CD4-positive, alpha-beta T cell treated with Interleukin-12 subunit alpha and Interleukin-12 subunit beta, for 1 hour (primary cell): Measurements from ENCODE around the gene GLI1.
A peak's percentile ranks its signal among the peaks of the same experiment; 100 is the strongest.

Source experiments
- DNase-seq: peaks from one replicate; pipeline ENCODE4 v3.0.0-alpha.2; 2020

Gene GLI1

GRCh38 chr12:57461917-57462250 lies 2.3 kb downstream of the GLI1 start:
- DNase-seq: no peak

DNA sequence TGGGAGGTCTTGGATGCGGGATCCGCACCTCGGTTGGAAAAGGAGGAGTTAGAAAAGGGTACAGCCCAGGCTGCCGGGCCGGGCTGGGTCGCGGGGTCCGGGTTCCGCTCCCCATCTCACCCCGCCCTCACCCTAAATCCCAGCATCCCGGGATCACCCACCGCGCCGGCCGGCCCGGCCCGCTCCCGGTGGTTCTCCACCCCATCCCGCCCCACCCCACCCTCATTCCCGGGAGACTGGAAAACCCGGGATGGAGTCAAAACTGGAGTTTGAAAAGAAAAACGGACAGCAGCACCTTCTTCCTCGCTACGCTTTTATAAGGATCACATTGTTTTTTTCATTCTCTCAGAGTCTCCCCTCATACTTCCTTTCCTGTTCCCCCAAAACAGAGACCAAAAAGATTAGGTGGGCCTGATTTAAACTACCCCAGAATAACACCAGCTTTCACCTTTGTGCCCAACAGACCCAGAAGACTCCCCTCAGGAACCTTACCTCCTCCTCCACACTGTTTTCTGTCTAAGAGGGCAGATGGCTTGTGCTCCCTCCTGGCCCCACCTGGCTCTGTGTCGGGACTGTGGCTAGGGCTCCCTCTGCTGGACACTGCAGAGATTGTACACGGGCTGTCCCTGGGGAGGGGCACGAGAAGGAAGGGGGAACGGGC lies 2.8 kb downstream of the GLI1 start:
- DNase-seq: peak; percentile 92

- DNase-seq: no peak
These were observed 3.3 kb downstream of the GLI1 start for GRCh38 chr12:57462912-57463253.

GRCh38 chr12:57464569-57464968 lies 5.0 kb downstream of the GLI1 start:
- DNase-seq: no peak

GRCh38 chr12:57465030-57465746 lies 5.6 kb downstream of the GLI1 start:
- no peak for DNase-seq

GRCh38 chr12:57465747-57466505 lies 6.3 kb downstream of the GLI1 start:
- no peak for DNase-seq

GRCh38 chr12:57467212-57467874 lies 7.8 kb downstream of the GLI1 start:
- no peak for DNase-seq

- DNase-seq: no peak
These were observed 8.3 kb downstream of the GLI1 start for GRCh38 chr12:57467915-57468314.

DNA sequence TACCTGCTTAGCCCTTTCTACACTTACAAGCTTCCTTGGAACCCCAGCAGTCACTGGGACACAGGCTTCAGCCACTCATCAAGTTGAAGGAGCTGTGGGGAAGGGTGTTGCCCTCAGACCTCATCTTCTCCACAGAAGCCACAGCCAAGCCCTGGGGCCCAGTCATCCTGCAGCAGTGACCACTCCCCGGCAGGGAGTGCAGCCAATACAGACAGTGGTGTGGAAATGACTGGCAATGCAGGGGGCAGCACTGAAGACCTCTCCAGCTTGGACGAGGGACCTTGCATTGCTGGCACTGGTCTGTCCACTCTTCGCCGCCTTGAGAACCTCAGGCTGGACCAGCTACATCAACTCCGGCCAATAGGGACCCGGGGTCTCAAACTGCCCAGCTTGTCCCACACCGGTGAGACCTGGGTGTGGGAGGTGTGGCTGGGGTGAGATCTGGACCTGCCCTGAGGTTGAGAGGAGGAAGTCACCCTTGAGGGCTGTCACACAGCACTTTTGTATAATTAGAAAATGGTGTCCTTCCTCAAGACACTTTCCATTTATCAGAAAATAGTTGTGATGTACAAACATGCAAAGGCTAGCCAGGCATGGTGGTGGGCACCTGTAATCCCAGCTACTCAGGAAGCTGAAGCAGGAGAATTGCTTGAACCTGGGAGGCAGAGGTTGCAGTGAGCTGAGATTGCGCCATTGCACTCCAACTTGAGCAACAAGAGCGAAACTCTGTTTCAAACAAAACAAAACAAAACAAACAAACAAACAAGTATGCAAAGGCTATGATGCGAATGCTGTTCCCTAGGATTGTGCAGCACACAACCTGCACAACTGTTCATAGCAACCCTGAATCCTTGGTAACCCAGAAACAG lies 9.9 kb downstream of the GLI1 start:
- DNase-seq: no peak

- no peak for DNase-seq
These were observed 10.8 kb downstream of the GLI1 start for GRCh38 chr12:57470286-57470969.

GRCh38 chr12:57470970-57471656 lies 11.5 kb downstream of the GLI1 start:
- no peak for DNase-seq

GRCh38 chr12:57471661-57472060 lies 12.1 kb downstream of the GLI1 start:
- DNase-seq: no peak

DNA sequence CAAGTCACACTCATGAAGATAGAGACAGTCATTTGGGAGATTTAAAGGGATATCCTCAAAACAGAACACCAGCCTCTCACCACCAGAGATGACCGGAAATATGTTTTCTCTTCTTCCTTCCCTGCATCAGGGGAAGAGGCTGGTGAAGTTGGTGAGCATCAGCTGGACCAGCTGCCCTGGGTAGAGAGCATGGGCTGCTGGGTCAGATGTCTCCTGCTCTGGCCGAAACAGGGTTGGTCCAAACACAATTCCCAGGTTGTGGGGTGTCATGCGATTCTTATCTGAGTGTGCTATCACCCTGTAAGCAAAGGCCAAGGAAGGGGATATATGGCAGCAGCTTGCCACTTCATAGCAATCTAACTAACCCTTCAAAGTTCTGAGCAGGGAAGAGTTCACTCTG lies 12.8 kb downstream of the GLI1 start:
- no peak for DNase-seq

- no peak for DNase-seq
These were observed 13.8 kb downstream of the GLI1 start for GRCh38 chr12:57473392-57473791.

DNA sequence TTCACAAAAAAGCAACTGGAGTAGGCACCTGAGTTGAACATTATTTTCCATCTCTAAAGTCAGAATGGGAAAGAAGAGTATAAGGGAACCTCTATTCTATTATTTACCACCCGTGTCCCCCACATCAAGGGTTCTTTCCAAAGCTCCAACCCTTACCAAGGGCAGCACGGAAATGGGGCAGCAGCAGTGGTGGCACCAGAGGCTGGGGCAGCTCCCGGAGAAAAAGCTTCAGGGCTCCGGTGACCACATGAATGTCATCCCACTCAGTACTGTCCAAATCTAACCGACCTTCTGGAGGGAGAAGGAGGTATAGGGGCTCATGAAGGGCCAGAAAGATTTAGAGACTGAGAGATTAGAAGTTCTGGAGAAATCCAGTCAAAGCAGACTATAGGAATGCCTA lies 14.3 kb downstream of the GLI1 start:
- no peak for DNase-seq

DNA sequence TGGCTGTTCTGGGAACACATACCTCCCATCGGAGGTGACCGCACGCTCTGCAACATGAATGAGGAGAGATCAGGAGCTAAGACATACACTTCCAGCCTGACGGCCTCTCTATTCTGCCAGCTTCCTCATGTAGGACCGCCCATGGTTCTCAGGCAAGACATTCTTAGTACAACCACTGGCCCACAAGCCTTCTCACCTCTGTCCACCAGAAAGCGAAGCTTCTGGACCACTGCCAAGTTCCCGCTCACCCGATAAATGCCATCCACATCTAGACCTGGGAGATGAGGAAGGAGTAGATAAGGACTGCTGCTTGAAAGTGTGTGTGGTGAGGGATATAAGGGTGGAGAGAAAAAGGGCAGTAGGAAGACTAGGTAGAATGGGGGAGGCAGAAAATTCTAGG lies 14.8 kb downstream of the GLI1 start:
- no peak for DNase-seq

DNA sequence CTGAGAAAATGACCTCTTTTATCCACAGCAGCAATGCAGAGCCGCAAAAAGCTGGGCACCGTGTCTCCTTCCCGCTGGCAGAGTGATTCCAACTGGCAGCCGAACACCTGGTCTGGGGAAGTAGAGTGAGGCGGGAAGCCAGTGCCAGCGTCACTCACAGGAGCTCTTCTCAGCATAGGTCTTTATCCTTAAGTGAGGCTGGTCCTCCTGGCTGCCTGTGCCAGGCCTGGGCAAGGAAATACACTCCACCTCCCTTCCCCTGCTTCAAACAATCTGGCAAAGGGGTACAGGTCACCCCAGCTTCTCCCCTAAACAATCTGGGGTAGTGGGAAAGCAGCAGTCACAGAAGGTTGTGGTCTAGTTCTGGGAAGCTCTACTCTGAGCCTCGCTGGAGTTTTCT lies 15.3 kb downstream of the GLI1 start:
- no peak for DNase-seq

DNA sequence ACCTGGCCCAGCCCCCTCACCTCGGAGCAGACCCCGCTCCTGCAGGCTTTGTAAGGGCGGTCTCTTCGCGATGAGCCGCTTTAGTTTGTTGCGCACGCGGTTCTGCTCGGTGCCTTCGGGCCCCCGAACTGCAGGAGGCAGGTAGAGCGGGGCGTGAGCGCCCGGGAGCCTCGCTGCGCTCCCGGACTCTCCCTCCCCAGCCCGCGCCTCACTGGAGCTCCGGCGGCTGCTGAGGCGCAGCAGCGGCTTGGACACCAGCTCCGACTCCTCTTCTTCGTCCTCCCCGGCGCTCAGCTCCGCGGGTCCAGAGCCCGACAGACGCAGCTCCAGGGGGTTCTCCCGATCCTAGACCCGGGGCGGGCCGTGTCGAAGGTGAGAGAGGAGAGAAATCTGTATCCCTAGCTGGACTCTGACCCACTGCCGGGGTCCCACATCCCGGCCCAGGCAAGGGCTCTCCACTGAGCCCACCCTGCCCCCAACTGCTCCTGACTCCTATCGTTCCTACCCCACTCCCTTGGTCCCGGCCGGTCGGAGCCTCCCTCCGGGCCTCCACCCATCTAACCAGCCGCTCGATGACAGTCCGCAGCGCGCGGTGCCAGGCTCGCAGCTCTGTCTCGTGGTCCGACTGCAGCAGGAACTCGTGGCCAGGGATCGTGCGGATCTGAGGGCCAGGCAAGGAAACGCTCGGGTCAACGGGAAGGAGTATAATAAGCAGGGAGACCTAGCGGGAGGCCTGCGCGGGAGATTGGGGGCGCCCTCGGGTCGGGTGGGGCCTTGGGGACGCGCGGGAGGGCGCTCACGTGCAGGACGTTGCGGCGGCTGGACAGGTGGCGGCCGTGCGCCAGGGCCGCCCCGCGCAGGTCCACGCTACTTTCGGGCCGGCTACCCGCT lies 15.9 kb downstream of the GLI1 start:
- DNase-seq: no peak

GRCh38 chr12:57476162-57476992 lies 16.8 kb downstream of the GLI1 start:
- peak; percentile 81 for DNase-seq
